Loucy (cell line): ENCODE results near the gene GJA3.

Experiments
- H2AFZ ChIP-seq: fragments of 200-600 bp; sonication (generic); 2 replicates; pipeline ENCODE4 v1.6.0; 2016; ENCODE audit warnings: antibody characterized with exemption, mild to moderate bottlenecking, low read length, moderate library complexity
- H3F3A ChIP-seq: fragments of 200-600 bp; 2 replicates; pipeline ENCODE4 v1.6.0; 2016; ENCODE audit warnings: antibody characterized with exemption, low read depth, mild to moderate bottlenecking
- H3K27me3 ChIP-seq: fragments of 200-600 bp; sonication (generic); 2 replicates; pipeline ENCODE4 v1.6.1; 2014; ENCODE audit warnings: low read length, mild to moderate bottlenecking; ENCODE audit not compliant: insufficient read depth, poor library complexity, severe bottlenecking
- H3K36me3 ChIP-seq: fragments of 200-600 bp; sonication (generic); 2 replicates; pipeline ENCODE4 v1.6.1; 2016; ENCODE audit warnings: low read length; ENCODE audit not compliant: insufficient read depth
- H3K4me1 ChIP-seq: fragments of 200-600 bp; sonication (generic); 2 replicates; pipeline ENCODE4 v1.5.1; 2014; ENCODE audit warnings: low read length, mild to moderate bottlenecking; ENCODE audit not compliant: insufficient read depth, poor library complexity, severe bottlenecking
- H3K4me2 ChIP-seq: fragments of 200-600 bp; sonication (generic); 2 replicates; pipeline ENCODE4 v1.6.0; 2014; ENCODE audit warnings: antibody characterized with exemption, low read length, low read depth, mild to moderate bottlenecking; ENCODE audit not compliant: poor library complexity, severe bottlenecking
- H3K4me3 ChIP-seq: fragments of 200-600 bp; sonication (generic); 2 replicates; pipeline ENCODE4 v1.5.1; 2014; ENCODE audit warnings: low read length, mild to moderate bottlenecking, mixed read lengths; ENCODE audit not compliant: poor library complexity, severe bottlenecking
- H3K79me2 ChIP-seq: fragments of 200-600 bp; sonication (generic); 2 replicates; pipeline ENCODE4 v1.6.1; 2014; ENCODE audit warnings: low read length; ENCODE audit not compliant: insufficient read depth
- H3K9ac ChIP-seq: fragments of 200-600 bp; sonication (generic); 2 replicates; pipeline ENCODE4 v1.6.0; 2014; ENCODE audit warnings: mild to moderate bottlenecking, low read depth, low read length, moderate library complexity; ENCODE audit not compliant: poor library complexity, severe bottlenecking
- H3K9me2 ChIP-seq: fragments of 200-600 bp; sonication (generic); replicated peaks from 2 replicates; pipeline ENCODE4 v1.6.1; 2016; ENCODE audit warnings: low read depth, low read length, mixed read lengths
- H3K9me3 ChIP-seq: fragments of 200-600 bp; sonication (generic); 2 replicates; pipeline ENCODE4 v1.6.1; 2014; ENCODE audit warnings: mild to moderate bottlenecking, antibody characterized with exemption, low read length, low read depth; ENCODE audit not compliant: insufficient read depth
- H4K20me1 ChIP-seq: fragments of 200-600 bp; sonication (generic); 2 replicates; pipeline ENCODE4 v1.6.0; 2014; ENCODE audit warnings: antibody characterized with exemption, low read length, mild to moderate bottlenecking; ENCODE audit not compliant: insufficient read depth, poor library complexity, severe bottlenecking
- CTCF ChIP-seq: fragments of 200-600 bp; sonication (generic); conservative IDR thresholded peaks from 2 replicates; pipeline ENCODE4 v1.5.1; 2014; ENCODE audit warnings: mild to moderate bottlenecking, antibody characterized with exemption, low read length
- EZH2phosphoT487 ChIP-seq: fragments of 200-600 bp; IDR thresholded peaks from 2 replicates; pipeline ENCODE4 v1.6.1; 2018; ENCODE audit warnings: antibody characterized with exemption, mild to moderate bottlenecking, moderate library complexity, borderline replicate concordance

GJA3 gene

GRCh38 chr13:20150561-20150960 is 10.3 kb downstream of the GJA3 start:
- H3F3A ChIP-seq: no peaks in the 10 kb centered on the region
- H3K4me2 ChIP-seq: no peak overlapping the region
- no peaks in the 10 kb centered on the region for H3K4me1 ChIP-seq
- H3K4me3 ChIP-seq: no peak overlapping the region
- no peak overlapping the region for H2AFZ ChIP-seq
- no peaks in the 10 kb centered on the region for H3K79me2 ChIP-seq
- H3K9me2 ChIP-seq: no peaks in the 10 kb centered on the region
- no peaks in the 10 kb centered on the region for H4K20me1 ChIP-seq
- no peaks in the 10 kb centered on the region for H3K27me3 ChIP-seq
- H3K9me3 ChIP-seq: no peaks in the 10 kb centered on the region
- no peaks in the 10 kb centered on the region for H3K36me3 ChIP-seq
- H3K9ac ChIP-seq: no peak overlapping the region
- TF ChIP-seq EZH2phosphoT487 (no peak), CTCF (no peak)

- H3K36me3 ChIP-seq: no peaks in the 10 kb centered on the region
- H3K79me2 ChIP-seq: no peaks in the 10 kb centered on the region
- H3K9me2 ChIP-seq: no peaks in the 10 kb centered on the region
- H4K20me1 ChIP-seq: no peaks in the 10 kb centered on the region
- H3K9ac ChIP-seq: no peak overlapping the region
- no peaks in the 10 kb centered on the region for H3F3A ChIP-seq
- no peak overlapping the region for H3K4me2 ChIP-seq
- H3K27me3 ChIP-seq: no peaks in the 10 kb centered on the region
- TF ChIP-seq CTCF: no peak
- TF ChIP-seq EZH2phosphoT487: no peak
- no peaks in the 10 kb centered on the region for H3K4me1 ChIP-seq
- H3K9me3 ChIP-seq: no peaks in the 10 kb centered on the region
- H2AFZ ChIP-seq: no peak overlapping the region
- no peak overlapping the region for H3K4me3 ChIP-seq
Measured at GRCh38 chr13:20149762-20150161, 11.1 kb downstream of the GJA3 start.

GRCh38 chr13:20148501-20149183 is 12.2 kb downstream of the GJA3 start:
- Histone ChIP-seq H3K4me1 (no peaks in the 10 kb centered on the region), H3K4me2 (no peak overlapping the region), H3F3A (no peaks in the 10 kb centered on the region), H3K36me3 (no peaks in the 10 kb centered on the region), H2AFZ (no peak overlapping the region), H3K79me2 (no peaks in the 10 kb centered on the region), H4K20me1 (no peaks in the 10 kb centered on the region), H3K27me3 (no peaks in the 10 kb centered on the region), H3K9ac (no peak overlapping the region), H3K9me3 (no peaks in the 10 kb centered on the region), H3K9me2 (no peaks in the 10 kb centered on the region), H3K4me3 (no peak overlapping the region)
- TF ChIP-seq EZH2phosphoT487: no peak
- TF ChIP-seq CTCF: no peak
